Right lung (tissue), 5 donors: Measurements from ENCODE around the gene ZBTB7C. TPM values are rescaled to one million over a fixed set of nuclear protein-coding genes. Genes with fewer than 3 reads are reported as not detected.

Source experiments
- DNase-seq, 2 donors: peaks; one replicate each; pipeline ENCODE4 v3.0.0-alpha.2; 2013
- polyA plus RNA-seq, 5 donors: library from polyadenylated mRNA; unstranded; fragments of 120-200 nt; gene quantifications; one replicate each; pipeline versions ENCODE4 v1.2.1 to v1.2.3, GENCODE V29; 2013; ENCODE audit warnings: inconsistent platforms in 1 of 5, low replicate concordance in 1 of 5; ENCODE audit not compliant: insufficient read length in 5 of 5, insufficient read depth in 1 of 5

ZBTB7C gene
- polyA plus RNA-seq, 5 donors = 1.7 to 3.5 (median 2.2) TPM

GRCh38 chr18:48419277-48420022 is 10.3 kb upstream of the ZBTB7C start:
- no peak for DNase-seq

DNA sequence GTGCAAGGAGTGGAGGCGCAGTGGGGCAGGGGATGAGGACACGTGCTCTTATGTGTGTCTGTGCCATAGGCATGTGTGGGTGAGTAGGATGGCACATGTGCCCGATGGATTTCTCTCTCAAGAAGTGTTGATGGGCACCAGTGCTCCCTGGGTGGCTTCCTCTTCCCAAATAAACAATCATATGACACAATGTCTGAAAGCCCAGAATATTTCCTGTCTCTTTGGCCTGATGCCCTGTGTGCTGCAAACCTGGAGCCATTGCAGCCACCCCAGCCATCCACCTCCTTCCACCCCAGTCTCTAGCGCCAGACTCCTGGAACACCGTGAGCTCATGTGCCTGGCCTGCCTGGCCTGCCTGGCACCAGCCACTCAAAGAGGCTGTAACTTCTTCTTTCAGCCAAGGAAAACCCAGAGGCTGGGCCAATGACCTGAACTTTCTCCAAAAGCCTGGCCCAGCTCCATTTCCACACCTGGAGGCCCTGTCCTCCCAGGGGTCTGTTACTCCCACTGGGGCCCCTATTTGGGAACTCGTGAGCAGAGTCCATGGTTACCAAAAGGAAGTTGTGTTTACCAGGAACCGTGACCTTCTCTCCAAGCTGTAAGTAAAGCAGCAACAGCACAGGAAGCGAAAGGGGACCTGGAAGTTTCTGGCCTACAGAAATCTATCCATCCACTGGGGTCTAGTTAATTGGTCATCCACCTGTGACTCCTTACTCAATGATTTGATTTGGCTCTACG is 9.5 kb upstream of the ZBTB7C start:
- DNase-seq = no peak

GRCh38 chr18:48417985-48418384 is 8.8 kb upstream of the ZBTB7C start:
- DNase-seq = no peak

DNA sequence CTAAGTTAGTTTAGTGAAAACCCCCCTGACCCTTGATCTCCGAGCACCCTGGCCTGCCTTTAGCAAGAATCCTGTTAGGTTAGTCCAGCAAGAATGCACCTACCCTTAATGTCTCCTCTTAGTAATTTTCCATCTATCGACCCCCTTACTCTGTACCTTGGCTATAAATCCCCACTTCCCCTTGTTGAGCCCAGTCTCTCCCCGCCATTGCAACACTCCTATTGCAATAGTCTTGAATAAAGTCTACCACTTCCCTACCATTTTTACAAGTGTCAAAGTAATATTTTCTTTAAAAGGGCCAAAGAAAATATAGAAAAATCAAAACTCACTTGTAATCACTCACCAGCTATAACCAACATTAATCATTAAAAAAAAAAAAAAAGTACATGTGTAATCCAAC is 4.2 kb upstream of the ZBTB7C start:
- no peak for DNase-seq

DNA sequence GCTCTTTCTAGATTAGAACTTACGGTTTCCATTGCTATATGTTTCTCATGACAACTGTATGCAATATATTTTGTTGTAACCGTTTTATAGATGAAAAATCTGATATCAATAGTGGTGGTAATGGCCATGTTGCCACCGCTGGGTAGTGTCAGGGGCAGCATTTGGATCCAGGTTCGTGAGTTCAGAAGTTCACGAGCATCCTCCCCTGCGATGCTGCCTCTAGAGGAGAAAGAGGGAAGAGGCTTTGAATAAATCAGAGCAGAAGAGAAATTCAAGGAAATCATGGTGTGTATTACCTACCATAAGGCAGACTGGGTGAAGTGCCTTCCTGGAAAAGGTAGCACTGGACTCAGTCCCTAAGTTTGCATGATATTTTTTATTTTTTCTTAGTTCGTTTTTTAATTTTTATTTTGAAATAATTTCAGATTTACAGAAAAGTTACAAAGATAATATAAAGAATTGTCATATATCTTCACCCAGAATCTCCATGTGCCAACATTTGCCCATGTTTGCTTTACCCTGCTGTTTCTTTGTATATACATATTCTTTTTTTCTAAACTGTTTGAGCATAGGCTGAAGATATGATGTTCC is 3.3 kb upstream of the ZBTB7C start:
- DNase-seq = no peak

DNA sequence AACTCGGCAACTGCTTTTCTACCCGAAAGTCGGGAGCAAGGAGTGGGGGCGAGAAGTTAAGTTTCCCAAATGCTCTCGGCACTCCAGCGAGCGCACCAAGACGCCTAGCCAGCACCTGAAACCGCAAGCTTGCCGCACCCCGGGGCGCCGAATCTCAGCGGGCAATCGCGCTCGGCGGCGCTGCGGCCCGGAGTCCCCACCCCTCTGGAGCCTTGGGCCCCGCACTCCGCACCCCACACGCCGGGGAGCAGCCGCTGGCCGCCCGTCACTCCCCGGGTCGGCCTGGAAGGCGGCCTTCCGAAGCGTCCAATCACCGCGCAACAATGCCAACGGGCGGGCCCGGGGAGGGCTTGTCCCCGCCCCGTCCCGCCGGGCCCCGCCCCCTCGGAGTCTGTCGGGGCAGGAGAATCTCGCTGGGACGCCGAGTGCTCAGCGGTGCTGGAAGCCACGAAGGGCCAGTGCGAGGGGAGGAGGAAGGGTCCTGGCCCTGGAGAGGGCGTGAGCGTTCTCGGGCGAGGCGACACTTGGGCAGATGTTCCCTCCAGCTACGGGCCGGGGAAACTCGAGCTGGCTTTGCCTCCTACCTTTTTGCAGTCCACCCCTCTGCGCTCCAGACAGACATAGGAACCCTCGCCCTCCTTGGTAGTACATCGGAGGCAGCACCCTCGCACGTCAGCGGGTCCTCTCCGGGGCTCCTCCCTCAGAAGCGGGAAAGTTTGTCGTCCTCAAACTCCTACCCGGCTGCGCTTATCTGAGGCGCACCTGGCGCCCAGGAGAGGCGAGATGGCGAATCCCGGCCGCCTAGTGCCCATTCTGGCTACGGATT is 1.1 kb upstream of the ZBTB7C start:
- DNase-seq = peak; percentile 83 to 84

- DNase-seq = no peak
Observed at GRCh38 chr18:48409591-48410094, 460 bp upstream of the ZBTB7C start.

GRCh38 chr18:48408111-48408726 is 964 bp downstream of the ZBTB7C start:
- no peak for DNase-seq

- no peak for DNase-seq
Observed at GRCh38 chr18:48407358-48407757, 1.8 kb downstream of the ZBTB7C start.

GRCh38 chr18:48405978-48406377 is 3.2 kb downstream of the ZBTB7C start:
- DNase-seq = no peak

DNA sequence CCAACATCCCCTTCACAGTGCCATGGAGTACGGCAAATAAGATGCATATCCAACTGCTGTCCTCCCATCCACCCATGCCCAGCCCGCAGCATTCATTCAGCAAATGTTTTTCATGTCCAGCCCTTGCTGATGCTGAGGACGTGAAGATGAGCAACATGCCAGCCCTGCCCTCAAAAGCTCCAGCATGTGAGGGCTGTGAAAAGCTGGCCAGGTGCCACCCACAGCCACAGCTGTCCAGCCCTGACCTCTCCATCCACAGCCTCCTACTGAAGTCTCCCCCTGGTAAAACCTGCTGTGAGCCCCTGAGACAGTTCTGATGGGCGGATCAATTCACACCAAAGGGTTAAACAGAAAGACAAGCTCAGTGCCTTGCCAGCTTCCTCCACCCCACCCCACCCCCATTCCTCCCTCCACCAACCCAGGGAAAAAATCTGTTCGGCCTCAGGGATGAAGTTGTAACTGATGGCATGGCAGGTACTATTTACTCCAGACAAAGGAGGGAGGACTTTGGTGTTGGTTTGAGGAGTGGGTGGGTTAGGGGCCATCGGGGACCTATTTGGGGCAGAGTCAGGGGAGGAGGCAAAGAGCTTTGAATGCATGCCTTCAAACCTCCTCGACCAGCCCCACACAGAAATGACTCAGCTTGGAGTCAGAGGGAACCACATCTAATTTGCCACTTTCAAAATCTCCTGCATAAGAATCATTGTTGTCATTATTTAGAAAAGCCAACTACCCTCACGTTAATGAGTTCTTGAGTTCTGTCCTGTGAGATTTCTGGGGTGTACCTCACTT is 4.3 kb downstream of the ZBTB7C start:
- DNase-seq = no peak

DNA sequence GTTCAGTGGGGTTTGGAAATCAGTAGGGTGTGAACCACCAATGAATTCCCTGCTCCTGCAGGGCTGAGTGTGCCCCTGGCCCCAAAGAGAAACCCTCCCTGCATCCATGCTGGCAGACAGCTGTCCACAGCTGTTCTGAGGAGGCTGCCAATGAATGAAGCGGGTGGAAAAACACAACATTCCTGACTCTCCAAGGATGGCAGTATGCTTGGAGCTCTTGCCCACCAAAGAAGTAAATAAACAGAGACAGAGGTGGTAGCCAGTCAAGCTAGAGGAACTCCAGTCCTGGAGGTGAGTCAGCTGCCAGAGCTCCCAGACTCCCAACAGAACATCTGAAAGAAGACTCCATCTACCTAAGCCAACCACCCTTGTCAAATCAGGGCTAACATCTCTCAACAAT is 6.2 kb downstream of the ZBTB7C start:
- peak; percentile 77 to 81 for DNase-seq

DNA sequence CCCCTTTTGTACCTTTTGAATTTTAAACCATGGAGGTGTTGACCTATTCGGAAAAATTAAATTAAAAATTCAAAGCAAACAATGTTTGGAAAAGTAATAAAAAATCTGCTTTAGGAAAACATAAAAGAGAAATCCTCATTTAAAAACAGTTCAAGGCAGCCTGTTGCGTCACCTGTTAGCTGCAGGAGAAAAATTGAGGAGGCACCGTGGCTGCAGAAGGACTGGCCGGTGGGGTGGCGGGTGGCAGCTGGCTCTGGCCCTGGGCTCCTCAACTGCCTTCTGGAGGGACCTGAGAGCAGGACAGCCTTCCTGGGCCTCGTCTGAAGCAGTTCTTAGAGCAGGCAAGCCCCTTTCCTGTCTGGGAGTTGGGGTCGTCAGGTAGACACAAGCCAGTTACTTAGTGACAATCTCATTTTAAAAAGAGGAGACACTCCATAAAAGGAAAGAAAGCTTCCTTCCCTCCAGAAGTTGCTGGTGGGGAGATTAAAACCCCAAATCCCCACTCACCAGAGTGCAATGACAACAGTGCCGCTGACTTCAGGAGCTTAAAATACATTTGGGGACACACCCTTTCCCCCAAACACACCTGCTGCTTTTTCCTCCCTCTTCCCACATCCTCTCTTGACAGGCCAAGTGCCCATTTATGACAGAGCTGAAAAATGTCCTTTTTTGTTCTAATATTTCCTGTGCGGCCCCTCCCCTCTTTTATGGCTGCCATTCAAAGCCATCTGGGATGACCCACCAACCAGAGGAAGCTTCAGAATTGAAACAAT is 9.7 kb downstream of the ZBTB7C start:
- no peak for DNase-seq

DNA sequence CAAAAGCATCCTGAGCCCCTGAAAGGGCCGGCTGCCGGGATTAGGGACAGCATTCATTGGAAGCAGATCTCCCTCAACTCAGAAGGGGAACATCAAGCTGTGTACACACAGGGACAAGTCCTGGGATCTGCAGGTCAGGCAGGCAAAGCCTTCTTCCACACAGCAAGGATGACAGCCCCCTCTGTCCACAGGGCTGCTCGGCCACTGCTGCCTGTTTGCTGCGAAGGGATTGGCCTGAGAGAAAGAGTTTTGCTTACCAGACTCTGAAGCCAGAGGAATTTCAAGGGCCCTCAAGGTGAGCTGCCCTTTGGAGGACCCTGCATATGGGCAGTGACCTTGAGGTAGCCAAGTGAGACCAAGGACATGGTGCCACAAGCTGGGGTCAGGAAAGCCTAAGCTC is 11.1 kb downstream of the ZBTB7C start:
- DNase-seq = no peak

DNA sequence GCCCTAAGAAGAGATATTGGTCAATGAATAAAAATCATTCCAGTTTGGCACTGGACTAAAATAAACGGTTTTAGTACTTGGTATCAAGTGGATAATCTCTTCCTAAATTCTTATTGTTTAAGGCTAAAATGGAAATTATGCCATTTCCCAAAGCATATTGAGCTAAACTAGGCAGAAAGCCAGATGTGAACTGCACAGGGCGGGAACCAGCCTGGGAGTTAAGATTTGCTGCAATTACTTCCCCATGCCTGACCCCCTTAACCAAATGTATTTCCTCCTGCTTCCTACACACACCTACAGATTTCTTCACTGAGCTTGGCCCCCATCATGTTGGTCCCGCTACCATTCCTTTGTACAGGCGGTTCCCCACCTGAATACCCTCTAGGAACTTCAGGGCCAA is 12.2 kb downstream of the ZBTB7C start:
- no peak for DNase-seq

DNA sequence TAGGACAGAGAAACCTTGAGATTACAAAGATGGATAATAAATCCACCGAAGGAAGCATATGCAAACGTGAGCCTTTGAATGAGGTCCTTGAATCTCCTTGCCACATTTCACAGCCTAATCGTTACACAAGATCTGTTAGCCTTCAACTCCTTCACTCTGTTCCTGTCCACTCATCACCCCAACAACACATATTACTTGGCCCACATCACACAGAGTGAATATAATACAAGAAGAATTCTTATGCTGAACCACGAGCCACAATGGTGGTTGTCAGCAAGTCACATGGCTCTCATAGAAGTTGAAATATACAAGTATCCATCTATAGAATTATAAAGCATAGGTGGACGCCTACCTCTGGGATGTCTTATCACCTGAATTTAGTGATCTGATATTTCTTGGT is 12.6 kb downstream of the ZBTB7C start:
- no peak for DNase-seq

DNA sequence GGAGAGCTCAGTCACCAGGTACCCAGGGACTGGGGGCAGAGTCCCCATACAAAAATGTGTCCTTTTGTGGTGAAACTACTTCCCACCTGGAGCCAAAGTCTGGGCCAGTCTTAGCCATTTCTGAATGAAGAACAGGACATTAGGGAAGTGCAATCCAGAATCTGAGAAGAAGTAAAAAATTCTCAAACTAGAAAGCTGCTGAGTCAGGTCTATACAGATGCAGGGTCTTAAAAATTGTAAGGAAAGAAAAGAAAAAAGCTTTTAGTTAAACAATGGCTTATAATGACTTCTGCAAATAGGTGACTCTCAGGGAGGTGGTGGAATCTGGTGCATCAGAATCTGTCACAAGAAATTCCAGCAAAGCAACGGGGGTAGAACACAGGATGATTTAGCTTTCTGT is 13.5 kb downstream of the ZBTB7C start:
- no peak for DNase-seq

- DNase-seq = no peak
Observed at GRCh38 chr18:48394176-48394575, 15.0 kb downstream of the ZBTB7C start.

DNA sequence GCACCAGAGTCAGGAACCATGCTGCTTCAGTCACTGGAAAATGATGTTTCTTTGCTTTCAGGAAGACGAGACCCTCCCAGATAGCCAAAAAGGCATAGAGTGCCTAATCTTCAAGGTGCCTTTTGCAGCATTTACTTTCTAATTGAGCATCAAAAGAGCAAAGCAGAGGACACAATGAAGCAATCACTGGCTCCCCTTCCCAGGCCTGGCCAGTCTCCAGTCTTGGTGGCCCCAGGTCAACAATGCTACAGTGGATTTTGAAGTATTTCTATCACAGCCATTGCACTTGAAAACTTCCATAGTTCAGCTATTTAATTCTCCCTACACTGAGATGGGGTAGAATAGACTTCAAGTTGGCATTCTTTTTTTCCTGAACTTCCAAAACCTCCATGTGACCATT is 15.4 kb downstream of the ZBTB7C start:
- DNase-seq = no peak

DNA sequence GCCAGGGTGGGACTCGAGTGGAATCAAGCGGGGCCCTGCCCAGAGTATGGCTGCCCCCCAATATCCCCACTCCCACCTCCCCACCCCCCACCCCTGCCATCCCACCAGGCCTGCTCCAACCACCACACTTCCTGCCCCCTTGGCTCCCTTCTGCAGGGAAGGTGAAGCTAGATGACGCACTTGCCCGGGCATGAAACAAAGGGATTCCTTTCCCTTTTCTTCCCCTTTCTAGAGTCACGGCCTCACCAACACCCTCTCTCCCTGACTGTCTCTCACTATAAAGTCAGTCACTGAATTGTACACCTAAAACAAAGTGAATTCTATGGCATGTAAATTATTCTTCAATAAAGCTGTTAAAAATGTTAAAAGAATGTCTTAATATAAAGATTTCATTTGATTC is 16.0 kb downstream of the ZBTB7C start:
- DNase-seq = no peak
